Testis (tissue), 2 donors: ENCODE data around the gene HIRIP3.

Source experiments
- CTCF ChIP-seq, 3 experiments: fragments of 450-650 bp in 2 of 3; fragments of 200-600 bp in 1 of 3; sonication (generic) in 1 of 3; IDR thresholded peaks; one replicate each; pipeline ENCODE4 v1.5.1; 2016 to 2019; ENCODE audit warnings: antibody characterized with exemption in 3 of 3, mild to moderate bottlenecking in 2 of 3, moderate library complexity in 1 of 3
- POLR2A ChIP-seq: fragments of 450-650 bp; IDR thresholded peaks from one replicate; pipeline ENCODE4 v1.6.1; 2017; ENCODE audit warnings: antibody characterized with exemption, mild to moderate bottlenecking, moderate library complexity

GRCh38 chr16:30004811-30005242, 9.4 kb upstream of the HIRIP3 start:
- TF ChIP-seq CTCF (IDR thresholded peaks at IDR 0.05) = no peak
- no peak for TF ChIP-seq POLR2A
